ENCODE data around the gene TRIM44. TPM values are rescaled to one million over a fixed set of nuclear protein-coding genes. Genes with fewer than 3 reads are reported as not detected.

TRIM44 gene
- total and polyA plus RNA-seq, 10 of the 15 experiments (the other 5 are each of a cell fraction or from before 2014, with no cell fraction given), result 6.7 to 93.0 (median 27.6) TPM

DNA sequence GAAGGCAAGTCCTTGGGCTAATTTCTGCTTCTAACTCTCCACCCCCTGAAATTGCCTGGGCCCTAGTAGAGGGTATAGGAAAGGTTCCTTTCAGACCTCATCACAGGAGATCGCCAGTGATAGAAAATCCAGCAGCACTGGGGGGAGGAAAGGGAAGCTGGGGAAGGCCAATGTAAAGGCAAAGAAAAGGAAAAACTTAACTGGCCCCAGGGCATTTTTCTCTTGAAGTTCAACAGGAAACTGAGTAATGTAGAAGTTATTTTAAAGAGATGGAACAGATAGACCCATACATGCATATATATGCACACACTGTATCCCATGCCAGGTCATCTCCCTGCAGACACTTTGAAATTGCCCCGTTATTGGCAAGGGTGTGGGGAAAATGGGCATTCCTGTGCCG, 134.0 kb downstream of the TRIM44 start (continued):
- TF ChIP-seq, protein P1, sequence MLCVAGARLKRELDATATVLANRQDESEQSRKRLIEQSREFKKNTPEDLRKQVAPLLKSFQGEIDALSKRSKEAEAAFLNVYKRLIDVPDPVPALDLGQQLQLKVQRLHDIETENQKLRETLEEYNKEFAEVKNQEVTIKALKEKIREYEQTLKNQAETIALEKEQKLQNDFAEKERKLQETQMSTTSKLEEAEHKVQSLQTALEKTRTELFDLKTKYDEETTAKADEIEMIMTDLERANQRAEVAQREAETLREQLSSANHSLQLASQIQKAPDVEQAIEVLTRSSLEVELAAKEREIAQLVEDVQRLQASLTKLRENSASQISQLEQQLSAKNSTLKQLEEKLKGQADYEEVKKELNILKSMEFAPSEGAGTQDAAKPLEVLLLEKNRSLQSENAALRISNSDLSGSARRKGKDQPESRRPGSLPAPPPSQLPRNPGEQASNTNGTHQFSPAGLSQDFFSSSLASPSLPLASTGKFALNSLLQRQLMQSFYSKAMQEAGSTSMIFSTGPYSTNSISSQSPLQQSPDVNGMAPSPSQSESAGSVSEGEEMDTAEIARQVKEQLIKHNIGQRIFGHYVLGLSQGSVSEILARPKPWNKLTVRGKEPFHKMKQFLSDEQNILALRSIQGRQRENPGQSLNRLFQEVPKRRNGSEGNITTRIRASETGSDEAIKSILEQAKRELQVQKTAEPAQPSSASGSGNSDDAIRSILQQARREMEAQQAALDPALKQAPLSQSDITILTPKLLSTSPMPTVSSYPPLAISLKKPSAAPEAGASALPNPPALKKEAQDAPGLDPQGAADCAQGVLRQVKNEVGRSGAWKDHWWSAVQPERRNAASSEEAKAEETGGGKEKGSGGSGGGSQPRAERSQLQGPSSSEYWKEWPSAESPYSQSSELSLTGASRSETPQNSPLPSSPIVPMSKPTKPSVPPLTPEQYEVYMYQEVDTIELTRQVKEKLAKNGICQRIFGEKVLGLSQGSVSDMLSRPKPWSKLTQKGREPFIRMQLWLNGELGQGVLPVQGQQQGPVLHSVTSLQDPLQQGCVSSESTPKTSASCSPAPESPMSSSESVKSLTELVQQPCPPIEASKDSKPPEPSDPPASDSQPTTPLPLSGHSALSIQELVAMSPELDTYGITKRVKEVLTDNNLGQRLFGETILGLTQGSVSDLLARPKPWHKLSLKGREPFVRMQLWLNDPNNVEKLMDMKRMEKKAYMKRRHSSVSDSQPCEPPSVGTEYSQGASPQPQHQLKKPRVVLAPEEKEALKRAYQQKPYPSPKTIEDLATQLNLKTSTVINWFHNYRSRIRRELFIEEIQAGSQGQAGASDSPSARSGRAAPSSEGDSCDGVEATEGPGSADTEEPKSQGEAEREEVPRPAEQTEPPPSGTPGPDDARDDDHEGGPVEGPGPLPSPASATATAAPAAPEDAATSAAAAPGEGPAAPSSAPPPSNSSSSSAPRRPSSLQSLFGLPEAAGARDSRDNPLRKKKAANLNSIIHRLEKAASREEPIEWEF (IDR thresholded peaks at IDR 0.05; ENCODE audit: insufficient replicate concordance, low read depth, low read length), result no peak
- no peak for TF ChIP-seq SMAD5 (IDR thresholded peaks at IDR 0.05; ENCODE audit: low read depth)

GRCh38 chr11:35798423-35798822, 135.8 kb downstream of the TRIM44 start:
- H3K36me3 ChIP-seq (ENCODE audit: control insufficient read depth in 2 of 2, insufficient read depth in 2 of 2, low read length in 1 of 2), result no peaks in the 10 kb centered on the region; a peak in 2 of 4 replicates
- no peak overlapping the region for H3K4me2 ChIP-seq (ENCODE audit: control insufficient read depth, insufficient read depth)
- H4K20me1 ChIP-seq (ENCODE audit: control insufficient read depth, insufficient read depth), result no peaks in the 10 kb centered on the region; the same call in 1 of the 2 replicates
- POLR2A ChIA-PET, result interaction anchor here (1.3 kb wide), 1 partner anchor 14 kb away, joined by 3 read pairs; no protein-coding TSS in a partner anchor
- DNase-seq (ENCODE audit: low read depth, low spot score), result no peak
- no peak overlapping the region for H3K9ac ChIP-seq (ENCODE audit: control insufficient read depth, insufficient read depth, low read length)
- H3K4me3 ChIP-seq, result no peak overlapping the region
- H3K4me1 ChIP-seq (ENCODE audit: control insufficient read depth, insufficient read depth, low read length), result peaks cover 4% of the 10 kb centered on the region
- H3K27me3 ChIP-seq (replicated peaks in 1 of 2; ENCODE audit: control insufficient read depth in 2 of 2, insufficient read depth in 2 of 2, low read length in 1 of 2), result no peaks in the 10 kb centered on the region
- RAD21 ChIA-PET (ENCODE audit: unreplicated experiment), result interaction anchor here (1.4 to 1.8 kb wide), 3 partner anchors 13 to 84 kb away, joined by 3 to 6 read pairs (median 4); no protein-coding TSS in a partner anchor
- H3K27ac ChIP-seq (ENCODE audit: control insufficient read depth, insufficient read depth), result no peak overlapping the region
- no peak for FAIRE-seq
- no peaks in the 10 kb centered on the region; the same call in 1 of the 3 replicates for H3K9me3 ChIP-seq (replicated peaks; ENCODE audit: control insufficient read depth, insufficient read depth, low read length)
- in situ Hi-C loops (cut with MboI) (no loop called here), intact Hi-C loops (cut with micrococcal nuclease; ENCODE audit: unreplicated experiment) (no loop called here)
- H2AFZ ChIP-seq (ENCODE audit: control insufficient read depth, low read depth, low read length), result no peak overlapping the region
- BruUV-seq (replicated peaks), result no TSS peak
- CTCF ChIA-PET, result interaction anchor here (2.4 kb wide), 1 partner anchor 24 kb away, joined by 15 read pairs; no protein-coding TSS in a partner anchor
- SMC1A ChIA-PET (ENCODE audit: uncharacterized antibody, unreplicated experiment), result interaction anchor here (0.7 to 1.0 kb wide), 2 partner anchors 15 to 75 kb away, joined by 3 read pairs; no protein-coding TSS in a partner anchor
- H3K79me2 ChIP-seq (ENCODE audit: control insufficient read depth, insufficient read depth, low read length), result no peaks in the 10 kb centered on the region
- ATAC-seq, result no peak
- TF ChIP-seq ZBED1 (IDR thresholded peaks at IDR 0.05; ENCODE audit: borderline replicate concordance) (no peak), PAX8 (IDR thresholded peaks at IDR 0.05) (no peak), ZNF24 (IDR thresholded peaks at IDR 0.05) (no peak), NBN (IDR thresholded peaks at IDR 0.05) (no peak), CEBPB (IDR thresholded peaks at IDR 0.05; ENCODE audit: borderline replicate concordance in 1 of 2, low read depth in 2 of 2, low read length in 2 of 2) (no peak), RAD21 (IDR thresholded peaks at IDR 0.05; ENCODE audit: insufficient read depth, low read depth, low read length) (no peak), CTCF (IDR thresholded peaks at IDR 0.05 in 2 of 3, conservative IDR thresholded peaks at IDR 0.05 in 1 of 3; ENCODE audit: control insufficient read depth in 2 of 3, extremely low read depth in 1 of 3, insufficient read depth in 1 of 3, low read depth in 3 of 3, low read length in 3 of 3) (no peak), TAF1 (IDR thresholded peaks at IDR 0.05; ENCODE audit: borderline replicate concordance, low read depth, low read length) (no peak), NKRF (conservative IDR thresholded peaks at IDR 0.05) (no peak), ZNF274 (IDR thresholded peaks at IDR 0.05; ENCODE audit: insufficient read depth, insufficient read length) (no peak), IKZF1 (conservative IDR thresholded peaks at IDR 0.05) (no peak)
- TF ChIP-seq, protein P2, sequence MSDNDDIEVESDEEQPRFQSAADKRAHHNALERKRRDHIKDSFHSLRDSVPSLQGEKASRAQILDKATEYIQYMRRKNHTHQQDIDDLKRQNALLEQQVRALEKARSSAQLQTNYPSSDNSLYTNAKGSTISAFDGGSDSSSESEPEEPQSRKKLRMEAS (IDR thresholded peaks at IDR 0.05; ENCODE audit: low read depth, low read length), result no peak
